Dedifferentiated amniotic fluid mesenchymal stem cell (primary cell): ENCODE results near the gene KCNJ6.
"Not testable (repeated sequence)": the region's sequence is repeated elsewhere in the genome, so short reads cannot be mapped to it uniquely, and the experiment has no call there.

ENCODE experiments used
- DNase-seq: peaks from one replicate; pipeline ENCODE4 v3.0.0-alpha.2; 2016; ENCODE audit errors: extremely low spot score

Gene KCNJ6

DNA sequence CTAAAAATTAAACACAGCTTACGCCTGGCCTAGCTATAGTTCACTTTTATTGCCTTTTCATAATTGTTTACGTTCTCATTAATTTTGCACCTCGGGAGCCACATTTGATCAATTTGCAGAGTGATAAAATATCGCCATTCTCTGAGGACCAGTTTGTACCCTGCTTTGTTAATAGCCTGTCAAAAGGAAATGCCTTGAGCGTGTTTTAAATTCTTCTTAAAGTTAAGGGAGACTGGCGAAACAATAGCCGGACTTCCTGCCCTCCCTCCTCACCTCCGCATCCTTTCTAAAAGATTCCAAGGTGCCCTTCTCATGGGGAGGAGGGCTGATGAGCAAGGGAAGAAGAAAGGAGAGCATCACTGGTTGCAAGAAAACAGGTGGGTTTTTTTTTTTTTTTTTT, 271.6 kb downstream of the KCNJ6 start:
- DNase-seq: no peak

DNA sequence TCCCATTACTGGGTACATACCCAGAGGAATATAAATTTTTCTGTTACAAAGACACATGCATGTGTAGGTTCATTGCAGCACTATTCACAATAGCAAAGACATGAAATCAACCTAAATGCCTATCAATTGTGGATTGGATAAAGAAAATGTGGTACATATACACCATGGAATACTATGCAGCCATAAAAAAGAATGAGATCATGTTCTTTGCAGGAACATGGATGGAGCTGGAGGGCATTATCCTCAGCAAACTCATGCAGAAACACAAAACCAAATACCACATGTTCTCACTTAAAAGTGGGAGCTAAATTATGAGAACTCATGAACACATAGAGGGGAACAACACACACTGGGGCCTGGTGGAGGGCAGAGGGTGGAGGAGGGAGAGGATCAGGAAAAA, 272.4 kb downstream of the KCNJ6 start:
- not testable (repeated sequence) for DNase-seq

GRCh38 chr21:37642493-37642892, 273.8 kb downstream of the KCNJ6 start:
- DNase-seq: no peak

DNA sequence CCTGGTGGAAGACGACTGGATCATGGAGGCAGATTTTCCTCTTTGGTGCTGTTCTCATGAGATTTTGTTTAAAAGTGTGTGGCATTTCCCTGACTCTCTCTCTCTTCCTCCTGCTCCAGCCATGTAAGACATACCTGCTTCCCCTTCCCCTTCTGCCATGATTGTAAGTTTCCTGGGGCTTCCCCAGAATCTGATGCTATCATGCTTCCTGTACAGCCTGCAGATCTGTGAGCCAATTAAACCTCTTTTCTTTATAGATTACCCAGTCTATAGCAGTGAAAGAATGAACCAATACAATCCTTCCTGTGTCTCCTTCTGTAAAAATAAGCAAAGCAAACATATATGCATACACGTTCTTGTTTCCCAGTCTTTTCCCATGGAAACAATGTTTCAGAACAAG, 276.5 kb downstream of the KCNJ6 start:
- no peak for DNase-seq

GRCh38 chr21:37636152-37636860, 280.0 kb downstream of the KCNJ6 start:
- DNase-seq: peak; percentile 76

- DNase-seq: no peak
Observed at GRCh38 chr21:37631319-37632117, 284.7 kb downstream of the KCNJ6 start.

DNA sequence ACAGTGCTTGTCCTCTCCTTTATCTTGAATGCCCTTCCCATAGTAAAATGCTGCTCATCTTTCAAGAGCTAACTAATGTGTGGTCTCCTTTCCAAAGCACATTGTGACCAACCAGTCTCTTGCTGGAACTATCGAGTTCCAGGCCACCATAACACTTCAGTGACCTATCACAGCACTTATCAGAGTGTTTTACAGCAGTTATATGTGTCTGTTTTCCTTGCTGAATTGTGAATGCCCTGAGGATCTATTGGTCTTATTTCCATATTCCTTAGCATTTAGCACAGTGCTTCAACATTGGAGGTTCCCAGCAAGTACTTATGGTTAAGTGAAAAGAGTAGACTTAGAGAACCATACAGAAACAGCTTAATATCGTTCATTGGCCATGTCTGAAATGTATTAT, 285.4 kb downstream of the KCNJ6 start:
- DNase-seq: no peak

- DNase-seq: no peak
Observed at GRCh38 chr21:37628362-37628761, 287.9 kb downstream of the KCNJ6 start.

DNA sequence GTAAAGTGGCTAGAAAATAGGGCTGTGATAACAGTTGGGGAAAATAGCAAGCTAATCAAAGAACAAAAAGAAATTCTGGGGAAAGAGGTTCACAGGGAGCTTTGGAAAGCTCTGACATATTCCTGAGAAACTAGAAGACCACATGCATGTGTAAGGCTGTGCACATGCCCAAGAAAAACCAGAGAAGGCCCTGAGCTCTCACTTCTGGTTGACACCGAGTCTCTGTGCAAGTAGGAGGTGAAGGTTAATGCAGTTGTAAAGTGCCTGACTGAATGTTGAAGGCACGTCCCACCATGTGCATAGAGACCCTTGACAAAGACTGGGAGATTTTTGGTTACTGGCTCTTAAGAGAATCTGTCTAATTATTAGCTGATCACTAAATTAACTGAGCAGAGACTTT, 288.7 kb downstream of the KCNJ6 start:
- no peak for DNase-seq

- DNase-seq: no peak
Observed at GRCh38 chr21:37627074-37627473, 289.2 kb downstream of the KCNJ6 start.

GRCh38 chr21:37626320-37626719, 289.9 kb downstream of the KCNJ6 start:
- DNase-seq: no peak

GRCh38 chr21:37623689-37624088, 292.6 kb downstream of the KCNJ6 start:
- DNase-seq: no peak

- DNase-seq: no peak
Observed at GRCh38 chr21:37623183-37623582, 293.1 kb downstream of the KCNJ6 start.

DNA sequence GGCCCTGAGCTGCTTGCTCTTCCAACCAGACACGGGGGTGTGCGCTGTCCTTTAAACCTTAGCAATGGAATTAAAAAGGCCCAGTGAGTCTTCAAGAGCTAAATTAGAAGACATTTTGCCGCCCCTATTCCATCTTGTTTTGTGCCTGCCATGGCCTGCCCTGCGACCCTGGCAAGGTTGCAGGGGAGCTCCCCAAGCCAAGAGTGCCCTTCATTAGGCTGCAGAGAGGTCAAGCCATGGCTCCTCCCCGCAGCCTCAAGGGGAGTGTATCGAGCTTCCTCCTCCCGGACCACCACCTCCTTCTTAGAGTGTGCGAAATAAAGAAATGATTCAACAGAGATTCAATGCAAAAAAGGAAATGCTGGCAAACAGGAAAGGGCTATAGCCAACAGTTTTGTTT, 293.5 kb downstream of the KCNJ6 start:
- no peak for DNase-seq

GRCh38 chr21:37620401-37620800, 295.9 kb downstream of the KCNJ6 start:
- DNase-seq: no peak

- DNase-seq: no peak
Observed at GRCh38 chr21:37619464-37619974, 296.7 kb downstream of the KCNJ6 start.

DNA sequence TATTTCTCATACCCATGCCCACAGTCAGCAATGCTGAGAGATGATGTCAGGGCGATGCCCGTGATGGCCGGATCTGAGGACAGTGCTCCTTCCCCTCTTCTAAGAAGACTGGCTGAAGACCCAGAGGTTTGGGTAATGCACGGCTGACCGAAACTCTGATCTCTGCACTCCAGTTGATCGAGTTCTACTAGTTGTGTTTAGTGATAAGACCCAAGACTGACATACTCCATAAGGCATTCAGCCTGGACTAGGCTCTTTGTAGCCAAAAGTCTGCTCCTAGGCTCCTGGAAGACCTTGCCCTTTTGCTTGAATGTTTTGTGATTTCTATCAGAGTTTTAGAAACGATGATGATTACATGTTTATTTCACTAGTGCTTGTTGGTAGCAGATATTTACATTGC, 298.2 kb downstream of the KCNJ6 start:
- no peak for DNase-seq

GRCh38 chr21:37615962-37616361, 300.3 kb downstream of the KCNJ6 start:
- no peak for DNase-seq

- no peak for DNase-seq
Observed at GRCh38 chr21:37614351-37614875, 301.8 kb downstream of the KCNJ6 start.

- no peak for DNase-seq
Observed at GRCh38 chr21:37607081-37607480, 309.2 kb downstream of the KCNJ6 start.

DNA sequence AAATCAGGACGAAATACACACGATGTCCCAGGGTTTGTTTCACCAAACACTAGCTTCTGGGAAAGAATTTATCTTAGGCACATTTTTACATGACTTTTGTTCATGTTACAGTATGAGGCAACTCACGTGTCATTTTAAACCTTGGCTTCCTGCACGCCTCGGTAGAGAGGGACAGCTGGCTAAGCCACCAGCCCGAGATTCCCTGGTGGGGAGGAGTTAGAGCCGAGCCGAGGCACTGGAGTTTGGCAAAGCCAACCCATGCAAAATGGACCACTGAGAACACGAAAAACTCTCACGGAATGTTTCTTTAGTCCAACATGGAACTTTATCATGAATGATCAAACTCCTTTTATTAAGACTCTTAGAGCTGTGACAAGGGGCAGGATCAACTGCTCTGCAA, 309.7 kb downstream of the KCNJ6 start:
- no peak for DNase-seq

- no peak for DNase-seq
Observed at GRCh38 chr21:37605006-37605405, 311.3 kb downstream of the KCNJ6 start.

DNA sequence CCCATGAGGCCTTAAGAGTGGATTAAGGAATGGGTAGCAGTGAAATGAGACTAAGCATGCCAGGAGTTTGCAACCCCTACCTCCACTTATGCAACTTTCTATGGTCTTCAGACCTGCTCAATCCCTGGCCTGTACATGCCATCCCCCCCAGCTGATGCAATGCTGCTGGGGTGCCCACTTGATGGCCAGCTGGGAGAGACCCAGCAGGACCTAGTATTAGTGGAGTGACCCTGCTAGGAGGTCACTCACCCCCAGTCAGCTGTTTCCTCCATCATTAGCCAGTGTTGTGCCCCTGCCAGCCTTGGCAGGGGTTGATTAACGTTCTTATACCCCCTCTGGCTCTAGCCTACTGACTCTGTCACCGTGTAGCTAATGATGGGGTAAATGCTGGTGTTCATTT, 313.1 kb downstream of the KCNJ6 start:
- no peak for DNase-seq
